KBM-7 (cell line): ENCODE results near the gene RSPH10B.
"Not testable (repeated sequence)": the region's sequence is repeated elsewhere in the genome, so short reads cannot be mapped to it uniquely, and the experiment has no call there.

Experiments used
- DNase-seq: peaks from one replicate; pipeline ENCODE4 v3.0.0-alpha.2; 2015
- in situ Hi-C: fragments of 300-500 bp; cut with MboI; formaldehyde crosslinking; loops from 2 replicates; pipeline ENCODE4 v1.14.3; 2020; ENCODE audit warnings: low sequenced_read_pairs, low pct_unique_long_range_greater_than_20kb, mixed read lengths

Gene RSPH10B

DNA sequence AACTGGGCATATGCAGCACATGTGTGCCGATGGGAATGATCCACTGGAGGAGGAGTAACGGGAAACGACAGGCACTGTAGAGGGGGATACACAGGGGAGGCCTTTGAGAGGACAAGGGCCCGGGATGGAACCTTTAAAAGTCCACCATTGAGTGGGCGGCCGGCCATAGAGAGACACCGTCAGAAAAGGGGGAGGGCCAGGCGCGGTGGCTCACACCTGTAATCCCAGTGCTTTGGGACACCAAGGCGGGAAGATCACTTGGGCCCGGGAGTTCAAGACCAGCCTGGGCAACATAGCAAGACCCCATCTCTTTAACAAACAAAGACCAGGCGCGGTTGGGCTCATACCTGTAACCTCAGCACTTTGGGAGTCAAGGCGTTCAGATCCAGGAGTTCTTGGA, 39.2 kb downstream of the RSPH10B start:
- DNase-seq, in situ Hi-C loops: not testable (repeated sequence)

DNA sequence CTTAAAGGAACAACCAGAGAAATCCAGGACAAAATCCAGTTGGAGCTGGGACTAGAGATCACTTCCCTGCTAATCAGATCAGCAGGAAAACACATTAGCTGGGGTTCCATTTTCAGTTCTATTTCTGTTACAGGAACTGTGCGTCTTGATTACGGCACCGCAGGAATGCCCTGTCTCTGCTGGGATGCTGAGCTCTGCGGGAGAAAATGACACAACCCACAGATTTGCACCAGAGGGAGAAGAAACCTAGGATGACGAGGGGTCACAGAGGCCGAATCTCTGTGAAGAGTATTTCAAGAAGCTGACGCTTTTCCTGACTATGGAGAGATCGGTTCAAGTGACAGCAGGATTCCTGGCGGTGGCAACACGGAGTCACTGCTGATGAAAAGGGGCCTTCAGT, 40.2 kb downstream of the RSPH10B start:
- DNase-seq, in situ Hi-C loops: not testable (repeated sequence)

DNA sequence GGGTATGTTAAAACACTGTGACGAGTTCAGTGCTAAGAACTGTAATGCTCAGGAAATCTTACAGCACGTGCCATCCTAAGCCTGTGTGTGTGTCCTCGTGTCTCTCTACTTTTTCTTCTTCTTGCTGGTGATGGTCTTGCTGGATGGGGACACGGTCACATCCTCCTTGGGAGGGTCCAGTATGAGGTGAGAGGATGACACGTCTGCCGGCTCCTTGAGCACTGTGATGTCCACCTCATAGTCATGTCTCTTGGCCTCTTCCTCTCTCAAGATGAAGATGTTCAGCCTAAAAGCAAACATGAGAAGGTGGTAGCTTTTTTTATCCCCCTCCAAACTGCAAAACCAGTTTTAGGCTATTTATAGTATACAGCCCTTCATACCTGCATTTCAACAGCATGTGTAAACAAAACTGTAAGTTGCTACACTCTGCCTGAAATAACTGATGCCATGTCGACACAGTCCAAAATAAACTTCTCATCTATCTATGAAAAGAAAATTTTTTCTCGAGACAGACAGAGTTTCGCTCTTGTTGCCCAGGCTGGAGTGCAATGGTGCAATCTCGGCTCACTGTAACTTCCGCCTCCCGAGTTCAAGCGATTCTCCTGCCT, 44.1 kb downstream of the RSPH10B start:
- in situ Hi-C loops, DNase-seq: not testable (repeated sequence)

- not testable (repeated sequence) for DNase-seq
- in situ Hi-C loops = loop anchor here (25.0 kb wide), 1 partner anchor 888 kb away; no protein-coding TSS in a partner anchor
These were observed 45.9 kb downstream of the RSPH10B start for GRCh38 chr7:5924630-5925029.

DNA sequence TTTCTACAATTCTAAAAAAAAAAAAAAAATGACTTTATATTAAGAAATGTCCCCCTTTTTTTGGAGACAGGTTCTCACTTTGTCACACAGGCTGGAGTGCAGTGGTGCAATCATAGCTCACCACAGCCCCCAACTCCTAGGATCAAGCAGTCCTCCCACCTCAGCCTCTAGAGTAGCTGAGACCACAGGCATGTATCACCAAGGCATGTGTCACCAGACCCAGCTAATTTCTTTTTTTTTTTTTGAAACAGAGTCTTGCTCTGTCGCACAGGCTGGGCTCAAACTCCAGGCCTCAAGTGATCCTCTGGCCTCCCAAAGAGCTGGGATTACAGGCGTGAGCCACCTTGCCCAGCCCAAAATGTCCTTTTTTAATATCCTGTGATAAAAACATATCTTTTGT, 46.3 kb downstream of the RSPH10B start:
- not testable (repeated sequence) for DNase-seq
- in situ Hi-C loops = loop anchor here (25.0 kb wide), 1 partner anchor 888 kb away; no protein-coding TSS in a partner anchor

DNA sequence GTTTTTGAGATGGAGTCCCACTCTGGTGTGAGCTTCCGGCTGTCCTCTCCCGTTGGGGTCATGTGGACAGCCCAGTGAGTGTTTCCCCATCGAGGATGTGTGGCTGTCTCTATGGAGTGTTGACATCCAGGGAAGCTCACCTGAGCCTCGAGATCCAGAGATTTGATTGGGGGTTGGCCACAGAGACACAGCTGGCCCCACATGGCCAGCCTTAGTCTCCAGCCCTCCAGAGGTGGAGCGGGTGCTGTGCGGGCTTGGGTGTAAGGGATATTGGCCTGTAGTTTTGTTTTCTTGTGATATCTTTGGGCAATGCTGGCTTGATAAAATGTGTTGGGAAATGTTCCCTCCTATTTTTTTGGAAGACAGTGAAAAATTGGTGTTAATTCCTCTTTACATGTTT, 54.0 kb downstream of the RSPH10B start:
- in situ Hi-C loops = loop anchor here (25.0 kb wide), 1 partner anchor 896 kb away; no protein-coding TSS in a partner anchor
- DNase-seq = not testable (repeated sequence)

DNA sequence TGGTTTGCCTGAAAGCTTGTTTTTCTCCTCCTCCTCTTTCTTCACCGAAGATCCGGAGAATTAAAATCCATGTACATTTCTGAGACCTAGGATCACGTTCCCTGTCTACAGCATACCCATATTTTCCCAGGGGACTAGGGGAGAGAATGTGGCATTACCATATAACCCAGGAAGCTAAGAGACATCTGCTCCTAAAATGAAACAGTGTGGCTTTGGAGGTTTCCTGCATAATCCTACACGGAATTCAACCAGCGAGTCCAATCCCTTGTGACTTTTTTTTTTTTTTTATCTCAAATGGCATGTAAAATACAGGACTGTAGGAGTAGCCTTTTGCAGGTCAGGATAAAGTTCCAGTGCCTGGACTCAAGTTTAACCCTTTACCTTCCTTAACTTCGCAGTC, 61.7 kb downstream of the RSPH10B start:
- in situ Hi-C loops = loop anchor here (25.0 kb wide), 1 partner anchor 903 kb away; no protein-coding TSS in a partner anchor
- DNase-seq = not testable (repeated sequence)

DNA sequence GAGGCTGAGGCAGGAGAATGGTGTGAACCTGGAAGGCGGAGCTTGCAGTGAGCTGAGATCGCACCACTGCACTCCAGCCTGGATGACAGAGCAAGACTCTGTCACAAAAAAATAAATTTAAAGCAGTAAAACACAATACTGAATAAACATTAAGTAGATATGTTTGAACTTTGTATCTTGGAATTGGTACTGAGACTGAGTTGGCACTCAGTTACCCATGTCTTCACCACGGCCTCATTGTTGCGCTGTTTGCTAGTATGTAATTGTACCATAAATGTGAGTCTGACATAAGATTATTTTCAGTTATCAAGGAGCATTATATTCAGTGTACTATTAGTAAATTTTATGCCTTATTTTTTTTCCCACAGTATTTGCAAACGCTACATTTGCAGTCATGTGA, 65.8 kb downstream of the RSPH10B start:
- DNase-seq = not testable (repeated sequence)

GRCh38 chr7:5903002-5903401, 67.5 kb downstream of the RSPH10B start:
- DNase-seq = not testable (repeated sequence)
- in situ Hi-C loops = loop anchor here (25.0 kb wide), 1 partner anchor 909 kb away; no protein-coding TSS in a partner anchor

More for the DNA sequence above, 65.8 kb downstream of the RSPH10B start:
- in situ Hi-C loops = loop anchor here (25.0 kb wide), 1 partner anchor 908 kb away; no protein-coding TSS in a partner anchor

GRCh38 chr7:5898480-5899224, 71.8 kb downstream of the RSPH10B start, which contains the start of gene CCZ1:
Gene CCZ1, plus strand, starts transcription at chr7:5898733. Its CDS starts 67 bp downstream, at chr7:5898800.
- in situ Hi-C loops = not testable (repeated sequence)
- peak; percentile 78 for DNase-seq

DNA sequence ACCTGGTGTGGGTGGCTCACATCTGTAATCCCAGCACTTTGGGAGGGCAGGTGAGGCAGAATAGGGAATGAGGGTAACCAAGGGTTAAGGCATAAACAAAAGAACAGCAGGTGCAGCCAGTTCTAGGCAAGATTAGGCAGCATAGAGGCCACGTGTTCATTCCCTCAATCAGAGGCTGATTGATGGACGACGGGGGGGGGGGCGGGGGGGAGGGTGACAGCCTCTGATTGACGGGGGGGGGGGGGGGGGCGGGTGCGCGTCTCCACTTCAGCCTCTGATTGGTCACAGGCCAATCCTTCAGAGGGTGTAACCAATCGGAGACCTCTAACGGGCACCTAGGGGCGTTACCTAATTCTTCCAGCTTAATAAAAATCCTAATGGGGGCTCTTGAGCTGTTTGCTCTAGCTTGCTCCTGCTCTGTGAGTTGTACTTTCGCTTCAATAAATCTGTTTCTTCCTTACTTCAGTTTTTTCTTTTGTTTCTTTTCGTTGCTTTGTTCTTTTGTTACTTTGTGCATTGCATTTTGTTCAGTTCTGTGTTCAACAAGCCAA, 73.0 kb downstream of the RSPH10B start:
- in situ Hi-C loops, DNase-seq: not testable (repeated sequence)

DNA sequence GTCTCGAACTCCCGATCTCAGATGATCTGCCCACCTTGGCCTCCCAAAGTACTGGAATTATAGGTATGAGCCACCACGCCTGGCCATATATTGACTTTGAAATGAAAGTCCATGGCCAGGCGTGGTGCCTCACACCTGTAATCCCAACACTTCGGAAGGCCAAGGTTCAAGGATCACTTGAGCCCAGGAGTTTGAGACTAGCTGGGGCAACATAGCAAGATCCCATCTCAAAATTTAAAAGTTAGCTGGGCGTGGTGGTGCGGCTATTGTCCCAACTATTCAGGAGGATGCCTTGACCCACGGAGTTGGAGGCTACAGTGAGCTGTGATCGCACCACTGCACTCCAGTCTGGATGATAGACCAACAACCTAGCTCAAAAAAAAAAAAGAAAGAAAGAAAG, 78.0 kb downstream of the RSPH10B start:
- DNase-seq = no peak
- in situ Hi-C loops = no loop called here

- DNase-seq, in situ Hi-C loops: not testable (repeated sequence)
These were observed 80.2 kb downstream of the RSPH10B start for GRCh38 chr7:5890244-5890643.

GRCh38 chr7:5888021-5888420, 82.5 kb downstream of the RSPH10B start:
- in situ Hi-C loops, DNase-seq: not testable (repeated sequence)

DNA sequence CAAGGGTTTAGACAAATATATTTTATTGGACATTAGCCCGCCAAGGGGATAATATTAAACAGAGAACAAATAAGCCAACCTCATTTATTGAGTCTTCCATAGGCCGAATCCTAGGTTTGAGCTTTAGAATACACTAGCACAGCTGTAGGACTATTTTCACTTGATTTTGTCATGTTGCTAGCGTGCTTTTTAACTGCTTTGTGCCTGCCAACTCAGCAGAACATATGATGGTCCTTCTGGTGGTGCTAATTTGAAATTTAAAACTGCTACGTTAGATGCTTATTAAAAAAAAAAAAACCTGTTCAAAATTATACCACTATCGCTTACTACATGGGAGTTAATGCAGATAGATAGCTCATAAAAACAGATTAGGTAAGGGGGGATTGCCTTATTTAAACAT, 86.1 kb downstream of the RSPH10B start:
- in situ Hi-C loops, DNase-seq: not testable (repeated sequence)

DNA sequence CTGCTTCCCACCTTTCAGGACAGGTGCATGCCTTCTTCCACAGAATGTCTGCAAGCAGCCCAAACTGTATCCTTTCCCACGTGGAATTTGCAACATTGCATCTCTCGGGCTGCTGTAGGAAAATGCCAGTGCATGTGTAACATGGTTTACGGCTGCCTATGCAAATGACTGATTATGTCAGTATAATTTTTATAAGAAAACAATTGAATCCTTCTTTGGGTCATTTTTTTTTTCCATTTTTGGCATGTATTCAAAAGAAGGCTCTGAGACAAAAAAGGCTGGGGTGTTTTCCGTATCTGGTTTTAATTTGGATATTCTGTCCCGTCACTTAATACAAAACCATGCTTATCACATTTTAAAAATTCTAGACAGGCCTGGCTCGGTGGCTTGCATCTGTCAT, 90.4 kb downstream of the RSPH10B start:
- DNase-seq, in situ Hi-C loops: not testable (repeated sequence)

DNA sequence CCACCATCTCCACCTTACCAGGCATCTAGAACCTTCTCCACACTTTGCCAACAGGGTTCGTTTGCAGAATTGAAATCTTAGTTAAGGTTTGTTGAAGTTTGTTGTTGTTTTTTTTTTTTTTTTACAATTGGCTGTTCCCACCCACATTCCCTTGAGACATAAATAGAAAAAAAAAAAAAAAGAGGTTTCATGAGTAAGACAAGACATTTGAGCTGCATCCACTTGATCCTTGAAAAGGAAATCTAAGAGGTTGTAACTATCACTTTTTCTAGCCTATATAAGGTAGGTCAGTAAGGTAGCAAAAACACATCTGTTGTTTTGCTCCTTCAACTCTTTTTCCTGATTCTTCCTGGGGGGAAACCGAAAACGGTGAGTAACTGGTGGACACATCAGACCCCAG, 90.9 kb downstream of the RSPH10B start:
- DNase-seq, in situ Hi-C loops: not testable (repeated sequence)
